Kidney glomerular epithelial cell (primary cell): Measurements from ENCODE around the gene CDK11A.
"Not testable (repeated sequence)": the region's sequence is repeated elsewhere in the genome, so short reads cannot be mapped to it uniquely, and the experiment has no call there.

Experiments used
- DNase-seq: peaks from one replicate; lab custom pipeline; 2025; lab: John Stamatoyannopoulos, UW

Gene CDK11A

DNA sequence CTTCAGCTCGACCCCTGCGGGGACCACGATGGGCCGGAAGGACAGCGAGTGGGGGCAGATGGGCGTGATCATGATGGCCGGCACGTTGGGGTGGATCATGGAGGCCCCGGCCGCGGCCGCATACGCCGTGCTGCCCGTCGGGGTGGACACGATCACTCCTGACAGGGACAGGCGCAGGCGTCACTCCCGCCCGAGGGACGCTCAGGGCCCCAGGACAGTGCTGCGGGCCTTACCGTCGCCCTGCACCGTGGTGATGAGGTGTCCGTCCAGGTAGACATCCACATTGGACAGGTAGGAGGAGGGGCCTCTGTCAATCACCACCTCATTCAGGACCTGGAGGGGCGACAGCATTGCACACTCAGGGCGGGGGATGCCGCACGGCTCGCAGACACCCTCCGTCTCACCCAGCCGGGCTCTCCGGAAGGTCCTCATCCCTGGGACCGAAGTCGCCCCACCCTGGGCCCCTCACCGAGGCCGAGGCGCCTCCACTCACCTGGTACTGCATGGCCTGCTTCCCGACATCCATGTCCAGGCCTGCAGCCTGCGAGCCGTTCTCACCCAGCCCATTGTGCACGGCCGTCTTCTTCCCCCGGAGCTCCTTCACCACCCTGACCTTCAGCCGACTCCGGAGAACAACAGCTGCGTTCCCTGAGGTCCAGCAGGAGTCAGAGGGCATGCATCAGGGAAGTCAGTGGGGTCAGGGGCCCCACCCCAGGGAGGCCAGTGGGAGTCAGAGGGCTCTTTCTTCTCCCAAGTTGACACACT is 30.1 kb upstream of the CDK11A start:
- no peak for DNase-seq

DNA sequence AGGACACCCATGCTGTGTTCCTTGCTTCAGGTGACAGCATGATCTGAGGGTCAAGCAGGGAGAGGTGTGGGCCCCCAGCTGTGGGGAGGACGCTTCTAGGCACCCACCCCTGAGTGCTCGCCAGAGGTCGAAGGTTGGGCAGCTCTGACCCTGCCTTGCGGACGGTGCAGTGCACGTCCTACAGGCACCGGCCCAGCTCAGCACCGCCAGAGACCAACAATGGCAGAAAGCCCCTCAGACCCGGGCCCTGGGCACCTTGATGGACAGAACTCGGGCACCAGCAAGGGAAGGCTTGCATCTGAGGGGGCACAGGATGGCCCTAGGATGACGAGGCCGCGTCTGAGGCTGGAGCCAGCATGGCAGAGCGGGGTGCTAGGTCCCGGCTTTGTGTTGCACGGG is 29.4 kb upstream of the CDK11A start:
- DNase-seq, result no peak

DNA sequence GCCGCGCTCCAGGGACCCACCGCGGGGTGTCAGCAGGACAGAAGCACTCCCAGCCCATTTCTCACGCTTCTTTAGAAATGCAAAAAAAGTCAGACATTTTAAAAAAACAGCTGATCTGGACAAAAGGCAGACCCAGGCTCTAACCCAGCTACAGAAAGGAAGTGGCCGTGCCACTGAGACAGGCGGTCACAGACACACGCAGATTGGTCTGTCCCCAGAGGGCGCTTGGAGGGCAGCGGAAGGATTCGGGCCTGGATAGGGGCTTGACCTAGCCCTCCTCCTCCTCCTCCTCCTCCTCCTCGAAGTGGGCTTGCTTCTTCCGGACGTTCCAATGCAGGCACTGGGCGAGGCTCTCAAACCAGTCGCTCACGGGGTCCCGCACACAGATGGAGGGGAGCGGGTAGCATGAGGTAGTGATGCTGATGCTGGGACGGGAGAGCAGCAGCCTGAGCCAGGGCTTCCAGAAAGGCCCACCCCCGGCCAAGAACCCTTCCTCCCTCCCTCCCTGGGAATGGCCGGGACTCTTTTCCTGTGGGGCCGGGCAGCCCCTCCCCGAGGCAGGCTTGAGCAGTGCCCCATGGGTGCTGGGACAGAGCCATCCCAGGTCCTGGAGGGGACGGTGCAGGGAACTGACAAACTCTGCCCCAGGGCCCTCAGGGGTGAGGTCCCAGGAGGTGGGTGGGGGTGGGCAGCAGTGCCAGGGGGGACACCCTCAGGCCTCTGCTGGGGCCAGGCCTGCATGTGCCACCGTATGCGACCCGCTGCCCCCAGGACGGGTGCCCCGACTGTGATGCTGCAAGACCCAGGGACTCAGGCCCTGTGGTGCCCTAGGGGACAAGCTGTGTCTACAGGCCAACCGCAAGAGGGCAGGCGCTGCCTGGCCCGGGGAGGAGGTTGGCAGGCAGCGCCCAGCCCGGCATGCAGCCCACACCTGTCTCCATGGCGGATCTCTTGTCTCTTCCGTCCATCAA is 28.8 kb upstream of the CDK11A start:
- DNase-seq, result no peak

DNA sequence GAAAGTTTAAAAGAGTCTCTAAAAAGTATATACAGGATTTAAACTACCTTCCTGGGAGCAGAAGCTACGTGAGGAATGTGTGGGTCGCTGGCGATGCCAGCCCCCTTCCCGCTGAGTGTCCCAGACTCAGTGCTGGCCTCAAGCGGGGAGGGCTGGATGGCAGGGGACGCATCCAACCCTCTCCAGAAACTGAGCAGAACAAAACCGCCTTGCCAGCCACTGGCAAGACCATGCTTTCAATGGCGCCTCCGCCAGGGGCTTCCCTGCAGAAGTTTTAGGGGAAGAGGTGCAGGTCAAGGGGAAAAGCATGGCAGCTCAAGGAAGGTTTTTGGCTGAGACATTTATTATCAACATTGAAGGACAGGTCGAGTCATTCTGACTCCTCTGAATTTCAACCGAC is 28.0 kb upstream of the CDK11A start:
- DNase-seq, result no peak

DNA sequence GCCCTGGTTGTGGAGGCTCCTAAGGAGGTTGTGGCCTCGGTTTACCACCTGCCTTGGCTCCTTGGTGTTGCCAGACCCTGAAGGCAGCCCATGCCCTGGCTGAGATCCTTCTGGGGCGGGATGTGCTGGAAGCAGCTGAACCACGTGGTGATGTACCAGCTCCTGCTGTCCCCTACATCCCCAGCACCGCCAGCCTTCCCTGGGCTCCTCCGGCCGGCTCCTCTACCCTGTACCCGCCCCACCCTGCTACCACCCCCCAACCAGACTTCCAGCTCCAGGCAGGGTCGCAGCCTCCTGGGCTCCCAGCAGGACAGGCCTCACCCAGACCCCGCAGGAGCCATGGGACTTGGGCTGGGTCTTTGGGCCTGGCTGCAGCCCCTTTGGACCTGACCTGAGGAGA is 25.8 kb upstream of the CDK11A start:
- not testable (repeated sequence) for DNase-seq

DNA sequence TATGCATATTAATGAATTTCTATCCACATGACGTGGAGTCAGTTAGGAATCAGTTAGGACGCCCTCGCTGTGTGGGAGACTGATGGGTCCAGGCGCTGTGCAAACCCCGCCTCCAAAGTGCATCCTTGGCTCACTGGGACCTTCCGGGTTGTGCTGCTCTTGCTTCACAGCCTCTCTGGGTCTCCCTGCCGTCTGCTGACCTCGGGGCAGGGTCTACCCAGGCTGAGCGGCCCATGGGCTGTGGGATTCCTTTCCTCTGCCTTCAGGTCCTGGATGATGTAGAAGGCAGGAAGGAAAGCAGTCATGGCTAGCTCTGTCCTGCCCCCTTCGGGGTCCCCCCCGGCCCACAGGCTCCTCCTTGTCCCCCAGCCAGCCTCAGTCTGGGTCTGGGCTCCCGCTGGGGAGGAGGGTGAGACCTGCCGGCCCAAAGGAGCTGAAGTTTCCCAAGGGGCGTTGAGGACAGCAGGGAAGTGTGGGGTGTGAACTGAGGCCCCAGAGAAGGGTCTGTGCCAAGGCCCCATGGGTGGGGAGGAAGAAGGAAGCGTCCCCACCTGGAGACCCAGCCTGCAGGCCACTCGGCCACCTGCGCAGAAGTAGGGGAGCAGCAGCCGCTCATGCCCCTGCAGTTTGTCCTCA is 24.6 kb upstream of the CDK11A start:
- DNase-seq, result no peak

DNA sequence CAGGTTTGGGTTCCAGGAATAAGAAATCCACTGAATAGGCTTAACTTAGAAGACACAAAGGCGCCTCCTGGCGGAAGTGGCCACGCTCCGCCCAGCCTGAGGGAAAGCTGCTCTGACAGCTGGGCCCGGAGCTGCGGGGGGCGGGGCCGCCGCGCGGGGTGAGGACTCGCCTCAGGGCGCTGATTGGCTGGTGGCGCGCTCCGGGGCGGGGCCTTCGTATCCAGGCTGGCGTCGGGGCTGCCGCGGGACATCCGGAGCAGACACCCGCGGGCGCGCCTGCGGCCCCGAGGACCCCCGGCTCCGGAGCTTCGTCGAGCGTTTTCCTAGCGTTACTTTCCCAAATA is 22.4 kb upstream of the CDK11A start:
- DNase-seq, result not testable (repeated sequence)

DNA sequence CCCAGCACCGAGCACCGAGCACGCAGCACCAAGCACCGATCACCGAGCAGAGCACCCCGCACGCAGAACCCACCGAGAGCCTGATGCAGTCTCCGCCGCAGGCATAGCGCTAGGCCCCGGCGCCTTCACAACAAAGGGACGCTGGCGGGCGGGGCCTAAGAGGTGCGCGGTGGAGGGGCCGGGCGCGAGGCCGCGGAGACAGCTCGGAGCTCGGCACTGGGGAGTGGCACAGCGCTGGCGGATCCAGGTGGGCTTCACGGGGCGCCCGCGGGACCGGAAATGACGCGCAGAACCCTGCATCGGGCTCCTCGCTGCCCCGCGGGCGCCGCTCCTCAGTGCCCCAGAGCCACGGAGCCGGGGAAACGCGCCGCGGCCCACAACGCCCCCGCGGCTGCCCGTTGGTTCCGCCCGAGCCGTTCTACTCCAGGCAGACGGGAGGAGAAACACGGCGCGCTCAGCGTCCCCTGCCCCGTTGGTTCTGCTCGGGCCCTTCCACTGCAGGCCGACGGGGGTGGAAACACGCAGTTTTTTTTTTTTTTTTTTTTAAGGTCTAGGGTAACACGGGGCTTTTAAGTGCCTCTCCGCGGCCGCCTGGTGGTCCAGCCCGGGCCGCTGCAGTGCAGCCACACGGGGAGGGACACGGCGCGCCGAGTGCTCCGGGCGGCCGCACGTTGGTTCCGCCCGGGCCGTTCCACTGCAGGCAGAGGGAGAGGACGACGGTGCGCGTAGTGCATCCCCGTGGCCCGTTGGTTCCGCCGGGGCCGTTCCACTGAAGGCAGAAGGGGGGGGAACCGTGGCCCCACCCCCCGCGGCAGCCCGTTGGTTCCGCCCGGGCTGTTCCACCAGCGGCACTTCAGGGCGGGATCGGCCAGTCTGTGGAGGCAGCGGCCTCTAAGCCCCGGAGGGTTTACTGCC is 21.8 kb upstream of the CDK11A start:
- not testable (repeated sequence) for DNase-seq

DNA sequence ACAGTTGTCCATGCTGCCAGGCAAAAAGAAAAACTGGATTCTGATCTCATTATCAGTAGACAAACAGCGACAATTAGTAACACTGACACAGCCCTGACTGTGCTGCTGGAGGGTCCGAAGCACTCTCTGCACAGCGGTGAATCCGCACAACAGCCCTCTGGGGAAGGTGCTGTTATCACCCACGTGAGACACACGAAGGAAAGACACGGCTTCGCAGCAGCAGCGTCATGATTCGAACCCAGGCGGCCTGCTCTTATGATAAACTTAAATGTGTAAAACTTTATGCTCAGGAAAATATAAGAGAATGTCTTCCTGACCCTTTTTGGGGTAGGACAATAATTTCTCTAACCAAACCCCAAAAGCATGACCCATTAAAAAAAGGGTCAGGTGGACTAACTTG is 18.4 kb upstream of the CDK11A start:
- not testable (repeated sequence) for DNase-seq

DNA sequence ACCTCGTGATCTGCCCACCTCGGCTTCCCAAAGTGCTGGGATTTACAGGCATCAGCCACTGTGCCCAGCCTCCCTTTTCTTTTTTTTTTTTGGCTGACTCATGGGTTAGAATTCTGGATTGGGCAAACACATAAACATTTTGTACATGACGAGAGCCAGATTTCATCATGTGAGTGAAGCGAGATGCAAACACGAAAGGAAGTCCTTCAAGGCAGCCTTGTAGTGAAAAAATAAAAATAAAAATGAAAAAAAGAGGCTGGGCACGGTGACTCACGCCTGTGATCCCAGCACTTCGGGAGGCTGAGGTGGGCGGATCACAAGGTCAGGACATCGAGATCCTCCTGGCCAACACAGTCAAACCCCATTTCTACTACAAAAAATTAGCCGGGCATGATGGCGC is 16.9 kb upstream of the CDK11A start:
- DNase-seq, result not testable (repeated sequence)

DNA sequence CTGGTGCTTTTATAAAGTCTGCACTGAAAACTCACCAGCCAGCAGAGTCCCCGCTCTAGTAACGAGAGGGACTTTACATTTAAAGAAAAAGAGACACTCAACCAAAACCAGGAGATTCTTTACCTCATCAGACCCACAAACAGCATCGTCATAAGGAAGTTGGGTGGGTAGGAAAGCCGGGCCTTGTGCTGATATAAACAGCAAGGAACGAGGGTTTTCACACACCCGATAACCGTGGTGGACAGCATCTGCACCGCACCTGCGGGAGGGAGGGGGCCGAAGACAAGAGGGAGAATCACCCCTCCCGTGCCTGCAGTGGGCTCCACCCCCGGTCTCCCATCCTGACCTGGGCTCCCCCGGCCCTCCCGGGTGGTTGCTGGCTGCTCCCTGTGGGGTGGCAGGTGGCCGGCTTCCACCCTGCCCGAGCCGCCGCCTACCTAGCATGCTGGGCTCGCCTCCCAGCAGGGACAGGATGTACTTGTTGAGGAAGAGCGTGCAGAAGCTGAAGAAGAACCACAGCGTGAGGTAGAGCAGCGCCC is 14.7 kb upstream of the CDK11A start:
- DNase-seq, result not testable (repeated sequence)

DNA sequence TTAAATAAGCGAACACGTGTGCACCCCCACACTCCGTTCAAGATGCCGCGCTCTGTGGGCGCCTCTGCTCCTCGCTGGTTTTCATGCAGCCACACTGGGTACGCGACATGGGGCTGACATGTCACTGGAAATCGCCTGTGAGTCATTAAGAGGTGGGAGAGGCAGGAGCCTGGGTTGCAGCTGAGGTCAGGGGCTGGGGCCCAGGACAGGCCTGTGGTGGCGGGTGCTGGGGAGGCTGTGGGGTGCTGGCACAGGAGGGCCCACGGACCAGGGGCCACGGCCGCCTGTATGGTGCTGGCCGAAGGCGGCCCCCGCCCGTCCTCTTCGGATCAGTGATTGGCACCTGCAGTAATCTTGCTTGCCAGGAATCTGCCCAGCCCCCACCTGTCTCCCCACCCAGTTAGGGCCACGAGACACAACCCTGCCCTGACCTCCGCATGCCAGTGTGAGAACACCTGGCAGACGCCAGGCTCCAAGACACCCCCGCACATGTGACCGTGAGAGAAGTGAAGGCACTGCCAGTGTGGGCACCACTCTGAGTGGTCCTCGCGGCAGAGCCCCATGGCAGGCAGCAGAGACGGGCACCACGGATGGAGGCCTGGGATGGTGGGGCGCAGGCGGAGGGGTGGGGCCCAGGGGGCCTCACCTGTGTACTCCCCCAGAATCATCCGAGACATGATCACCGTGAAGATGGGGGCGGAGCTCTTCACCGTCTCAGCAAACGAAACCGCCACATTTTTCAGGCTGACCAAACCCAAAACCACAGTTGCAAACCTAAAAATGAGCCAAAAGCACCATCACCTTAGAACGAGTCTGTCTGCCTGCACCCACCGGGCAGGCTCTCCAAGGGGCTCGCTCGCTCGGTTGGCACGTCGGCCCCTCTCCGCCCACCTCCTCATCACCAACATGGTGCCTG is 13.8 kb upstream of the CDK11A start:
- not testable (repeated sequence) for DNase-seq

DNA sequence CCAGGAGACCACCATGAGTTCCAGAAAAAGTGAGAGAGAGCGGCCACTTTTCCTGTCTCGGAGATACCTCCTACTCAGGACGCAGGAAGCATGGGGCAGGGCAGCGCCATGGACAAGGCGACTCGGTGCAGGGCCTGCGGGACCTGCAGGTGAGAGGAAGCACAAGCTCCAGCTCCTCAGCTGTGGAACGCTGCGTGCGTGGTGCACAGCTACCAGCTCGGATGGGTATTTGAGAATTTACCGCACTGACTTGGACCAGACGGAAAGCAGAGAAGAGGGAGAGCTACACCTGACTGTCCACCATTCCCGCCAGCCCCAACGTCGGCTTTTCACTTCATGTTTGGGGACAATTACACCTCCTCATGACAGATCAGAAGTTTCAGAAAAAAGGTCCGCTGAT is 8.2 kb upstream of the CDK11A start:
- no peak for DNase-seq

DNA sequence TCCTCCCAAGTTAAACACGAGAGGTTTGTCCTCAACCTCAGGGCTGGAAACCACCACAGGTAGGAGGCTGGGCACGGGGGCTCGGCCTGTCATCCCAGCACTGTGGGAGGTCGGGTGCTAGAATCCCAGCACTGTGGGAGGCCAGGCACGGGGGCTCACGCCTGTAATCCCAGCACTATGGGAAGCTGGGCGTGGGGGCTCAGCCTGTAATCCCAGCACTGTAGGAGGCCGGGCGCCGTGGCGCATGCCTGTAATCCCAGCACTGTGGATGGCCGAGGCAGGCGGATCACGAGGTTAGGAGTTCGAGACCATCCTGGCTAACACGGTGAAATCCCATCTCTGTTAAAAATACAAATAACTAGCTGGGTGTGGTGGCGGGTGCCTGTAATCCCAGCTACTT is 6.7 kb upstream of the CDK11A start:
- DNase-seq, result no peak

DNA sequence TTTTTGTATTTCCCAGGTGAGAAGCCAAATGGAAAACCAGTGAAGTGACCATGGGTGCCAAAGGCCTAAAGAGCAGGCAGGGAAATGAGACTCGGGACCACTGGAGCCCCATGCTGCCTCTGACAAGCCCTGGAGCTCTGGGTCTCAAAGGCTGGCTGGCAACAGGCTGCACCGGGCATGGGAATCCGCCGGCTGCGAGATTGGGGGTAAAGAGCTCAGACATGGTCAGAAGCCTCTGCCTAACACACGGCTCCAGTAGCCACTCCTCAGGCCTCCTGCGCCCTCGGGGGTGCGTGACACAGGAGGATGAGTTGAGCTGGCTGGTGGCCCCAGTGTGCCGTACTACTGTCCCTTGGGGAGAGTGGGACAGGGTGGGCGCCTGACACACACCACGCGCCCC is 6.1 kb upstream of the CDK11A start:
- DNase-seq, result not testable (repeated sequence)

DNA sequence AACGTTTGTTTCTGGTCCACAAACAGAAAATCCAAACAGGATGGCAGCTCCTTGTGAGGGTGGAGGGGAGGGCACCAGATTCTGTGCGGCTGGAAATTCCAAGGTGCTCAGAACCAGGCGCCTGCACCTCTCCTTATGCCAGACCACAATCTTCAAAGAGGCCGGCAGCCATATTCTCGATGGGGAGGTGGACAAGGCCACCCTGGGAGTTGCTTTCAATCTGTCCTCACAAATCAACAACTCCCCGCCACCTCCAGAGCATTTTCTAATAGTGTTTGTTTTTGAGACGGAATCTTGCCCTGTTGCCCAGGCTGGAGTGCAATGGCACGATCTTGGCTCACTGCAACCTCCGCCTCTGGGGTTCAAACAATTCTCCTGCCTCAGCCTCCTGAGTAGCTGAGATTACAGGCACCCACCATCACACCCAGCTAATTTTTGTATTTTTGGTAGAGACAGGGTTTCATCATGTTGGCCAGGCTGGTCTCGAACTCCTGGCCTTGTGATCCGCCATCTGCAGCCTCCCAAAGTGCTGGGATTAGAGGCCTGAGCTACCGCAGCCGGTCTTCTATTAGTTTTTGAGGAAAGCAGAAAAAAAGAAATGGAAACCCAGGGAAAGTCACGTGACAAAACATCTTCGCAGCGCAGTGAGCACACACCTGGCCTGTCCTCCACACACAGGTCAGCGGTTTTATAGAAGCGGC is 5.1 kb upstream of the CDK11A start:
- DNase-seq, result not testable (repeated sequence)

DNA sequence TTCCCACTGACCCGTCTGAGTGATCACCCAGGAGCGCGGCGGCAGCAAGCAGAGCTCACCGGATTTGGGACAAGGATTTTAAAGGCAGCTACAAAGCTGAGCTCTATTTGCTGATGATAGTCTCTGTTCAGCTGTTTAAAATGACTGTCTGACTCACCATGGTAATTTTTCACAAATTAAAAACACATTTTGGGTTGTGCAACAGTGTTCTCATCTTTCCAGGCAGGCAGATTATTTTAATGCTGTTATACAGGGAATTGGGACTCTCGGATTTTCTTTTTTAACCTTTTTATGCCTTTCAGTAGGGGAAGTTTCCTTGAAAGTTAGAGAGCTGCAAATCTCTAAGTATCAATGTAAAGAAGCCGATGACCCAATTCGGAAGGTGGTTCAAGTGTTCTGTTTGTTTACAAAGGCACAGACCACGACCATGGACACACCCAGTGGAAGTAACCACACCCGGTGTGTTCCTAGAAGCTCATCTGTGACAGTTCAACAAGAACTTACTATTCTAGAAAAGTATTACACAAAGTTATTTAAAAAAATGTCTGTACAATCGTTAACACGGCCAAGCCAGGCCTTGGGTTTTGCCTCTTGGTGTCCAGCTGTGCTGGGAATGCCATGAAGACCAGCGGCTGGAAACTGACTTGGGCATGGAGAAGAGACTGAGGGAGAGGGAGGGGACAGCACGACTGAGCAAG is 4.3 kb upstream of the CDK11A start:
- not testable (repeated sequence) for DNase-seq

DNA sequence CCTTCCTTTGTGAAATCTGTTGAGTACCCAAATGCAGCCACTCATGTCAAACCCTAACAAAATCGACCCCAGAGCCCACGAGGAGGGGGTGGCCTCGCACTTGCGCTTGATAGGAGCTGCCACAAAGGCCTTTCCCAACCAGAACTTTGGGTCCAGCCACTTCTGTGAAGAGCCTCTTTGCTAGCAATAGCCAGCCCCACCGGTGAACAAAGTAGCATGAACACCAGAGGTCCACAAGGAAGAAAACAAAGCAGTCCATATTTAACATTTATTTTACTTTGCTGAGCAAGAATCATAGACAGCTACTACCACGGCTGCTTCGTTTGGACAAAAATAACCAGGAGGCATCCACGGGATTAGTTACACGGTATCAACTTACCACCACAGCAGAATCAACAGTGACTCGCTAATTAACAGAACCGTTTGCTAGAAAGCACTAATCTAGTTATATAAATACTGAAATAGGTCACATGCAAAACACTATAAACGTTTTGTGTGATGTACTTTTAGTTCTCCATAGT is 3.0 kb upstream of the CDK11A start:
- not testable (repeated sequence) for DNase-seq

DNA sequence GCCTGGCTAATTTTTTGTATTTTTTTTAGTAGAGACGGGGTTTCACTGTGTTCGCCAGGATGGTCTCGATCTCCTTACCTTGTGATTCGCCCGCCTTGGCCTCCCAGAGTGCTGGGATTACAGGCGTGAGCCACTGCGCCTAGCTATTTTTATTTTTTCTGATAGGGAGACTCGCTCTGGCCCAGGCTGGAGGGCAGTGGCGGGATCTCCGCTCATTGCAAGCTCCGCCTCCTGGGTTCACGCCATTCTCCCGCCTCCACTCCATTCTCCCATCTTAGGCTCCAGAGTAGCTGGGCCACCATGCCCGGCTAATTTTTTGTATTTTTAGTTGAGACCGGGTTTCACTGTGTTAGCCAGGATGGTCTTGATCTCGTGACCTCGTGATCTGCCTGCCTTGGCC is 1.9 kb upstream of the CDK11A start:
- DNase-seq, result not testable (repeated sequence)
